B cell (primary cell): Measurements from ENCODE around the gene PDE3B. TPM values are rescaled to one million over a fixed set of nuclear protein-coding genes. Genes with fewer than 3 reads are reported as not detected.

ENCODE experiments used
- ATAC-seq: fragments of 200-7000 bp; cut with Tn5 transposase; one replicate; pipeline ENCODE4 v1.10.0; 2021; ENCODE audit warnings: low read depth, mild to moderate bottlenecking, moderate number of reproducible peaks, moderate library complexity
- CTCF ChIA-PET: fragments of 350-600 bp; sonication (Branson Sonifier 250); formaldehyde crosslinking; loops from one replicate; lab custom pipeline; 2021; ENCODE audit warnings: antibody characterized with exemption, inconsistent platforms; lab: Charles Lee
- POLR2A ChIA-PET: fragments of 350-600 bp; sonication (Branson Sonifier 250); formaldehyde crosslinking; loops from one replicate; lab custom pipeline; 2021; ENCODE audit warnings: antibody characterized with exemption; lab: Charles Lee
- DNase-seq: peaks from one replicate; pipeline ENCODE4 v3.0.0; 2013
- H2AFZ ChIP-seq: 2 replicates; pipeline ENCODE4 v1.6.1; 2012; ENCODE audit warnings: mild to moderate bottlenecking, low read depth, low read length; ENCODE audit not compliant: insufficient read depth, poor library complexity, severe bottlenecking
- H3K27ac ChIP-seq, 2 donors: 1 replicate in 1 of 2; 2 replicates in 1 of 2; pipeline ENCODE4 v1.5.1; 2012 to 2013; ENCODE audit warnings: low read length in 2 of 2, mild to moderate bottlenecking in 2 of 2, moderate library complexity in 1 of 2
- H3K27me3 ChIP-seq, 4 experiments: fragments of 200-600 bp in 1 of 4; sonication (generic) in 1 of 4; replicated peaks in 1 of 4; 1 replicate in 2 of 4; 2 replicates in 2 of 4; pipeline versions ENCODE4 v1.6.1 to v1.7.0; 2013 to 2016; ENCODE audit warnings: low read length in 3 of 4, mild to moderate bottlenecking in 2 of 4, mixed read lengths in 1 of 4, moderate library complexity in 1 of 4; ENCODE audit not compliant: insufficient read depth in 4 of 4, control insufficient read depth in 3 of 4; ENCODE audit errors: control extremely low read depth in 1 of 4
- H3K36me3 ChIP-seq, 2 experiments: replicated peaks in 1 of 2; 1 replicate in 1 of 2; 2 replicates in 1 of 2; pipeline versions ENCODE4 v1.6.1 to v1.7.1; 2013; ENCODE audit warnings: low read length in 1 of 2; ENCODE audit not compliant: insufficient read depth in 2 of 2, control insufficient read depth in 1 of 2; ENCODE audit errors: control extremely low read depth in 1 of 2, extremely low read depth in 1 of 2
- H3K4me1 ChIP-seq, 2 donors: fragments of 200-600 bp in 1 of 2; sonication (generic) in 1 of 2; 1 replicate in 1 of 2; 2 replicates in 1 of 2; pipeline versions ENCODE4 v1.5.1 to v1.6.1; 2013 to 2017; ENCODE audit warnings: low read length in 2 of 2; ENCODE audit not compliant: control insufficient read depth in 2 of 2, insufficient read depth in 2 of 2
- H3K4me2 ChIP-seq: replicated peaks from 2 replicates; pipeline ENCODE3; 2012; ENCODE audit warnings: mild to moderate bottlenecking, low read depth, low read length; ENCODE audit not compliant: poor library complexity, severe bottlenecking
- H3K4me3 ChIP-seq, 5 experiments: fragments of 200-600 bp in 1 of 5; sonication (generic) in 1 of 5; 1 replicate in 3 of 5; 2 replicates in 2 of 5; pipeline versions ENCODE4 v1.5.1 to v1.7.0; 2011 to 2016; ENCODE audit warnings: low read length in 4 of 5, mild to moderate bottlenecking in 4 of 5, low read depth in 2 of 5, control low read depth in 1 of 5, moderate library complexity in 1 of 5; ENCODE audit not compliant: insufficient read depth in 1 of 5; ENCODE audit errors: control extremely low read depth in 1 of 5, extremely low read depth in 1 of 5
- H3K79me2 ChIP-seq: fragments of 200-600 bp; sonication (generic); one replicate; pipeline ENCODE4 v1.6.0; 2016; ENCODE audit warnings: low read length; ENCODE audit not compliant: control insufficient read depth, insufficient read depth
- H3K9ac ChIP-seq: fragments of 200-600 bp; sonication (generic); 2 replicates; pipeline ENCODE4 v1.6.1; 2017; ENCODE audit warnings: mild to moderate bottlenecking, low read length, moderate library complexity
- H3K9me3 ChIP-seq, 3 donors: one replicate each; pipeline versions ENCODE4 v1.6.1 to v1.7.1; 2013; ENCODE audit warnings: low read length in 2 of 3; ENCODE audit not compliant: control insufficient read depth in 2 of 3, insufficient read depth in 1 of 3; ENCODE audit errors: control extremely low read depth in 1 of 3
- H4K20me1 ChIP-seq: 2 replicates; pipeline ENCODE4 v1.6.0; 2012; ENCODE audit warnings: mild to moderate bottlenecking, low read length; ENCODE audit not compliant: insufficient read depth, control insufficient read depth, poor library complexity, severe bottlenecking
- H3K27ac Mint-ChIP-seq: one replicate; pipeline ENCODE4 v1.8.0; 2021; ENCODE audit warnings: mixed read lengths
- H3K27me3 Mint-ChIP-seq: one replicate; pipeline ENCODE4 v1.8.0; 2021; ENCODE audit warnings: mixed read lengths
- H3K4me1 Mint-ChIP-seq: one replicate; pipeline ENCODE4 v1.8.0; 2021; ENCODE audit warnings: mixed read lengths
- H3K4me3 Mint-ChIP-seq: one replicate; pipeline ENCODE4 v1.8.0; 2021; ENCODE audit warnings: mixed read lengths
- H3K9me3 Mint-ChIP-seq: one replicate; pipeline ENCODE4 v1.8.0; 2022; ENCODE audit warnings: mixed read lengths; ENCODE audit not compliant: insufficient read depth
- EZH2 ChIP-seq: IDR thresholded peaks from 2 replicates; pipeline ENCODE4 v1.6.1; 2012; ENCODE audit warnings: borderline replicate concordance, low read depth, mild to moderate bottlenecking, moderate library complexity, low read length; ENCODE audit not compliant: insufficient read depth, poor library complexity, severe bottlenecking
- WGBS: methylation state at CpG from one replicate; pipeline ENCODE4 v1.1.5; 2013; ENCODE audit warnings: missing lambda C conversion rate; ENCODE audit not compliant: insufficient coverage; 5-methylcytosine and 5-hydroxymethylcytosine counted together
- intact Hi-C: fragments of 100-400 bp; cut with micrococcal nuclease; formaldehyde crosslinking; loops from one replicate; pipeline ENCODE4 v1.10.0; 2022
- polyA plus RNA-seq: library from polyadenylated mRNA; depleted of rRNA; stranded (reverse); fragments of >200 nt; gene quantifications from 2 replicates; pipeline ENCODE4 v1.2.3, GENCODE V29; 2012
- total RNA-seq, 2 donors: library from RNA; stranded (reverse); fragments of 120-200 nt in 1 of 2; gene quantifications; 1 replicate in 1 of 2; 2 replicates in 1 of 2; pipeline versions ENCODE4 v1.2.3 to v1.2.4, GENCODE V29; 2013 to 2022
- TF ChIP-seq, protein P1 (sequence below): fragments of 200-600 bp; IDR thresholded peaks from one replicate; pipeline ENCODE4 v1.8.0; 2022; ENCODE audit warnings: antibody characterized with exemption, mild to moderate bottlenecking

The PDE3B gene
- total and polyA plus RNA-seq, 2 donors (not counting 1 experiment from before 2014, with no cell fraction given): 1.0 to 60.7 TPM

DNA sequence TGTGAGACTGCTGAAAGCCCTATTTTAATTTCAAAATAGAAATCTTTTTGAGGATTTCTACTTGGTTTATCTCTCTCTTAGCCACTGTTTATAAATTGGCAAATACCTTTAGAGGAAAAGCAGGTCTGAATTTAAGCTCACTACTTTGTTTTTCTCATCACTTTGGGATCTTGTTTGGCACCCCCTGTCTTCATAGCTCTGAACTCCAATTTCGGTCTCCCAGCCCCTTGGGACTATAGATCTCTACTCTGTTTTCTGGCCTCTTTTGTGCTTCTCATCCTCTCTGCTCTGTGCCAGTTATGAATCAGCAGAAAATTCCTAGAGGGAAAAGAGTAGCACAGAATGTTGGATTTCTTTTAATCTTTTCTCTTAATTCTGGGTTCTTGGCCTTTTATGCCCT is 130.2 kb downstream of the PDE3B start:
- POLR2A ChIA-PET: no interaction called here
- CTCF ChIA-PET: interaction anchor here (1.0 to 1.6 kb wide), 7 partner anchors 8 to 239 kb away, joined by 3 to 7 read pairs (median 3); no protein-coding TSS in a partner anchor
- Mint-ChIP-seq H3K9me3 (no peaks in the 10 kb centered on the region), H3K4me1 (peaks cover 17% of the 10 kb centered on the region), H3K27me3 (peaks cover 14% of the 10 kb centered on the region), H3K4me3 (no peak overlapping the region), H3K27ac (no peak overlapping the region)
- Histone ChIP-seq H3K4me3 (no peak overlapping the region), H3K4me2 (no peak overlapping the region), H3K27me3 (peaks cover 0 to 2% (median 0%) of the 10 kb centered on the region in 4 experiments), H2AFZ (no peak overlapping the region), H3K27ac (no peak overlapping the region), H3K4me1 (peaks cover 9 to 16% of the 10 kb centered on the region in 2 donors), H3K9me3 (peaks cover 0 to 5% (median 2%) of the 10 kb centered on the region in 3 donors), H3K36me3 (no peaks in the 10 kb centered on the region), H3K79me2 (no peaks in the 10 kb centered on the region), H3K9ac (no peak overlapping the region), H4K20me1 (no peaks in the 10 kb centered on the region)
- DNase-seq: peak; percentile 22
- no peak for TF ChIP-seq EZH2
- TF ChIP-seq, protein P1, sequence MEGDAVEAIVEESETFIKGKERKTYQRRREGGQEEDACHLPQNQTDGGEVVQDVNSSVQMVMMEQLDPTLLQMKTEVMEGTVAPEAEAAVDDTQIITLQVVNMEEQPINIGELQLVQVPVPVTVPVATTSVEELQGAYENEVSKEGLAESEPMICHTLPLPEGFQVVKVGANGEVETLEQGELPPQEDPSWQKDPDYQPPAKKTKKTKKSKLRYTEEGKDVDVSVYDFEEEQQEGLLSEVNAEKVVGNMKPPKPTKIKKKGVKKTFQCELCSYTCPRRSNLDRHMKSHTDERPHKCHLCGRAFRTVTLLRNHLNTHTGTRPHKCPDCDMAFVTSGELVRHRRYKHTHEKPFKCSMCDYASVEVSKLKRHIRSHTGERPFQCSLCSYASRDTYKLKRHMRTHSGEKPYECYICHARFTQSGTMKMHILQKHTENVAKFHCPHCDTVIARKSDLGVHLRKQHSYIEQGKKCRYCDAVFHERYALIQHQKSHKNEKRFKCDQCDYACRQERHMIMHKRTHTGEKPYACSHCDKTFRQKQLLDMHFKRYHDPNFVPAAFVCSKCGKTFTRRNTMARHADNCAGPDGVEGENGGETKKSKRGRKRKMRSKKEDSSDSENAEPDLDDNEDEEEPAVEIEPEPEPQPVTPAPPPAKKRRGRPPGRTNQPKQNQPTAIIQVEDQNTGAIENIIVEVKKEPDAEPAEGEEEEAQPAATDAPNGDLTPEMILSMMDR: peak; percentile 52
- intact Hi-C loops: loop anchor here (2.0 kb wide), 1 partner anchor 15 kb away; no protein-coding TSS in a partner anchor
- WGBS: 75% methylated on average over 1 of the region's 1 CpG
- no peak for ATAC-seq

DNA sequence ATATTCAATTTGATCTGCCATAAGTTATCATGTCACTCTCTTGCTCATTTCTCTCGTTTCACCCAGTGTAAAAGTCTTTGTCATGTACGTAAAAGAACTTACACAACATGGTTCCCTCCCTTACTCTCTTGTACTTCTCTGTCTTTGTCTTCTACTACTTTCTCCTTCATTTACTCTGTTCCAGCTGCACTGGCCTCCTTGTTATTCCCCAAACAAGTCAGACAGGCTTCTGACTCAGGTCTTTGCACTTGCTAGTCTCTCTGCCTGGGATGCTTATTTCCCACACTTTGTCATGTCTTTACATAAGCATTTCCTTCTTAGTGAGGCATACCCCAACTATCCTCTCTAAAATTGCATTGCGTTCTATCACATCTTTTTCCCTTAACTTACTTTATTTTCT is 131.1 kb downstream of the PDE3B start:
- Mint-ChIP-seq H3K9me3 (no peaks in the 10 kb centered on the region), H3K27ac (no peak overlapping the region), H3K27me3 (peaks cover 17% of the 10 kb centered on the region), H3K4me1 (peaks cover 12% of the 10 kb centered on the region), H3K4me3 (no peak overlapping the region)
- intact Hi-C loops: no loop called here
- Histone ChIP-seq H3K4me3 (no peak overlapping the region), H3K36me3 (no peaks in the 10 kb centered on the region), H3K79me2 (no peaks in the 10 kb centered on the region), H3K4me2 (no peak overlapping the region), H3K4me1 (peaks cover 6 to 13% of the 10 kb centered on the region in 2 donors), H4K20me1 (no peaks in the 10 kb centered on the region), H2AFZ (no peak overlapping the region), H3K9ac (no peak overlapping the region), H3K27me3 (peaks cover 0 to 2% (median 0%) of the 10 kb centered on the region in 4 experiments), H3K9me3 (peaks cover 0 to 5% (median 2%) of the 10 kb centered on the region in 3 donors), H3K27ac (no peak overlapping the region)
- DNase-seq (no peak), ATAC-seq (no peak)
- POLR2A ChIA-PET: no interaction called here
- 88% methylated on average over 3 of the region's 3 CpGs for WGBS
- CTCF ChIA-PET: interaction anchor here (0.6 to 1.6 kb wide), 8 partner anchors 15 to 238 kb away, joined by 3 to 7 read pairs (median 3); no protein-coding TSS in a partner anchor
- TF ChIP-seq EZH2: no peak
